ENCODE results near the gene ITPRIPL2. TPM values are rescaled to one million over a fixed set of nuclear protein-coding genes. Genes with fewer than 3 reads are reported as not detected.

ITPRIPL2 gene
- total RNA-seq, 4 donors from 2014 or later: 22.9 to 79.3 (median 48.0) TPM

DNA sequence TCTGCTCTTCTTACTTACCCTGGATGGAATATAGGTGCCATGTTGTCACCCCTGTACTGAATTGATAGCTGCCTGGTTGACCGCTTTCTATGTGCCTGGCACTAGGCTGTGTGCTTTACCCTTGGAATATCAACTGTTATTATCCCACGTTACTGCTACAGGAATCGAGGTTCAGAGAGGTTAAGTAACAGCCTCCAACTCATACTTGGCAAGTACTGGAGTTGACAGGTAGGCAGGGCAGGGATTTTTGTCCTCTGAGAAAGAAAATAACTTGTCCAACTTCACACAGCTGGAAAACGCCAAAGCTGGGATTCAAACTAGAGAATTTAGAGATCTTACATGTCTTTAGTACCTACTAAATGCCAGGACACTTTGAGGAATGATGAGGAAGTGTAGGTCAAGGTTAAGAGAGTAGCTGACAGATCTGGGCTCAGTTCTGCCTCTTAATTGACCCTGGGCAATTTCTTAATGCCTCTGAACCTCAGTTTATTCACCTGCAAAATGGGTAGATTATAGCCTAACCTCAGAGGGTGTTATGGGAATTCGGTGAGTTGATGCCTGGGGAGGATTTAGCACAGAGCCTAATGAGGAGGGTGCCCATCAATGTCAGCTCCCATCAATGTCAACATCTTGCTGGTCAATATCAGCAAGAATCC, 25.8 kb downstream of the ITPRIPL2 start:
- no peaks in the 10 kb centered on the region for H3K9me3 ChIP-seq
- TF ChIP-seq, protein P1, sequence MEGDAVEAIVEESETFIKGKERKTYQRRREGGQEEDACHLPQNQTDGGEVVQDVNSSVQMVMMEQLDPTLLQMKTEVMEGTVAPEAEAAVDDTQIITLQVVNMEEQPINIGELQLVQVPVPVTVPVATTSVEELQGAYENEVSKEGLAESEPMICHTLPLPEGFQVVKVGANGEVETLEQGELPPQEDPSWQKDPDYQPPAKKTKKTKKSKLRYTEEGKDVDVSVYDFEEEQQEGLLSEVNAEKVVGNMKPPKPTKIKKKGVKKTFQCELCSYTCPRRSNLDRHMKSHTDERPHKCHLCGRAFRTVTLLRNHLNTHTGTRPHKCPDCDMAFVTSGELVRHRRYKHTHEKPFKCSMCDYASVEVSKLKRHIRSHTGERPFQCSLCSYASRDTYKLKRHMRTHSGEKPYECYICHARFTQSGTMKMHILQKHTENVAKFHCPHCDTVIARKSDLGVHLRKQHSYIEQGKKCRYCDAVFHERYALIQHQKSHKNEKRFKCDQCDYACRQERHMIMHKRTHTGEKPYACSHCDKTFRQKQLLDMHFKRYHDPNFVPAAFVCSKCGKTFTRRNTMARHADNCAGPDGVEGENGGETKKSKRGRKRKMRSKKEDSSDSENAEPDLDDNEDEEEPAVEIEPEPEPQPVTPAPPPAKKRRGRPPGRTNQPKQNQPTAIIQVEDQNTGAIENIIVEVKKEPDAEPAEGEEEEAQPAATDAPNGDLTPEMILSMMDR (IDR thresholded peaks at IDR 0.05): no peak
- TF ChIP-seq POLR2AphosphoS5 (IDR thresholded peaks at IDR 0.05) (no peak), POLR2A (IDR thresholded peaks at IDR 0.05) (no peak), EP300 (IDR thresholded peaks at IDR 0.05; ENCODE audit: low read depth) (no peak)
- 55 to 82% methylated on average over 2 to 5 of the region's 5 CpGs for WGBS, 2 donors (ENCODE audit: low coverage in 1 of 2)
- H3K4me3 ChIP-seq: no peak overlapping the region
- no peak for DNase-seq
- in situ Hi-C loops (cut with MboI; ENCODE audit: low pct_ligation_motif_present in 1 of 4, low pct_unique_long_range_greater_than_20kb in 1 of 4, low sequenced_read_pairs in 3 of 4) (no loop called here), intact Hi-C loops (cut with DNase I; ENCODE audit: low total_unique reads) (no loop called here)
- H3K27ac ChIP-seq: peak overlapping the region in 3 of 4 donors; percentile 18 to 64 (median 64)
- H3K4me1 ChIP-seq: peaks cover 22 to 48% (median 29%) of the 10 kb centered on the region in 4 donors
- no peaks in the 10 kb centered on the region for H3K36me3 ChIP-seq
- no peaks in the 10 kb centered on the region for H3K27me3 ChIP-seq

DNA sequence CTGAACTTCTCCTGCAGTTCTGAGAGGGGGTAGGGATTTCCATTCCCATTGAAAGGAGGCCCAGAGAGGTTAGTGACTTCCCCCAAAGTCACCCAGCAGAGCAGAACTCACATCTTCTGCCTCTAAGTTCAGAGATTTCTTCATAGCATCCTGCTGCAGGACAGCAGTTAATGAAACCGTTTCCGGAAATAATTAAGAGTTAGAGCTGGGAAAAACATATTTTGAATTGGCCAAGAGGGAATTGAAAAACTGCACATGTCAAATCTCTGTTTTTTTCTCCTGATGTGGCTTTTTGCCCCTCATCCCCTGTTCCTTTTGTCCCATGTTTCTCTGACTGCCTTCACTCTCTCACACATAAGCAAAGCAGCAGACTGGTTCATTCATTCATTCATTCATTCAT, 26.6 kb downstream of the ITPRIPL2 start:
- 58 to 93% methylated on average over 2 of the region's 2 CpGs for WGBS, 2 donors (ENCODE audit: low coverage in 1 of 2)

DNA sequence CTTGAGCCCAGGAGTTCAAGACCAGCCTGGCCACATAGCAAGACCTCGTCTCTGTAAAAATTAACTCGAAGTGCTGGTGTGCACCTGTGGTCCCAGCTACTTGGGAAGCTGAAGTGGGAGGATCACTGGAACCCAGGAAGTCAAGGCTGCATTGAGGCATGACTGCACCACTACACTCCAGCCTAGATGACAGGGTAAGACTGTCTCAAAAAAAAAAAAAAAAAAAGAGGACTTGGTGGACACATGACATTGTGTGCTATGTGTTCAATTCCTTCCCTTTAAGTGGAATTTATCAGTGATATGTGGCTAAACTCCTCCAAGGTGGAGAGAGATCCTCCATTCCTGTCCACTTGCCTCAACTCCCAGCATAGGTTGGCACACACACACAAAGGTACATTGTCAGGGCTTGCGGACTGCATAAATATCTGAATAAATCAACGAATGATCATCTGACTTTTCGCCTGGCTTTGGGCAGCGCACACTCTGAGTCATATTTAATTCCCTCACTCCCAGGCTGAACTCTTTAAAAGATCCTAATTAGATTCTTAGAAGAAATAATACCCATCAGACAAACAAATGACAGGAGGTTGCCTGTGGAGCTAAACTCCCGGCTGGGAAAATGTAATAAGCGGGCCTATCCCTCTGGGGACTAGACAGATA, 29.3 kb downstream of the ITPRIPL2 start:
- intact Hi-C loops (cut with DNase I; ENCODE audit: low total_unique reads): no loop called here
- 86 to 89% methylated on average over 8 of the region's 8 CpGs for WGBS, 2 donors (ENCODE audit: low coverage in 1 of 2)
- DNase-seq: no peak
- no peaks in the 10 kb centered on the region for H3K9me3 ChIP-seq
- H3K27me3 ChIP-seq: no peaks in the 10 kb centered on the region
- no peak overlapping the region for H3K27ac ChIP-seq
- TF ChIP-seq, protein P1 (IDR thresholded peaks at IDR 0.05): no peak
- TF ChIP-seq EP300 (IDR thresholded peaks at IDR 0.05; ENCODE audit: low read depth) (no peak), POLR2A (IDR thresholded peaks at IDR 0.05) (no peak), POLR2AphosphoS5 (IDR thresholded peaks at IDR 0.05) (no peak)
- no peaks in the 10 kb centered on the region for H3K36me3 ChIP-seq
- H3K4me3 ChIP-seq: no peak overlapping the region
- H3K4me1 ChIP-seq: peaks cover 6 to 18% (median 6%) of the 10 kb centered on the region in 4 donors
- in situ Hi-C loops (cut with MboI; ENCODE audit: low pct_ligation_motif_present in 1 of 4, low pct_unique_long_range_greater_than_20kb in 1 of 4, low sequenced_read_pairs in 3 of 4): no loop called here

More for the DNA sequence above, 26.6 kb downstream of the ITPRIPL2 start:
- Histone ChIP-seq H3K4me1 (peaks cover 22 to 44% (median 28%) of the 10 kb centered on the region in 4 donors), H3K9me3 (no peaks in the 10 kb centered on the region), H3K27me3 (no peaks in the 10 kb centered on the region), H3K27ac (no peak overlapping the region), H3K4me3 (no peak overlapping the region), H3K36me3 (no peaks in the 10 kb centered on the region)
- intact Hi-C loops (cut with DNase I; ENCODE audit: low total_unique reads): no loop called here
- TF ChIP-seq, protein P1 (IDR thresholded peaks at IDR 0.05): no peak
- no peak for TF ChIP-seq POLR2AphosphoS5 (IDR thresholded peaks at IDR 0.05)
- no peak for TF ChIP-seq EP300 (IDR thresholded peaks at IDR 0.05; ENCODE audit: low read depth)
- no peak for TF ChIP-seq POLR2A (IDR thresholded peaks at IDR 0.05)
- DNase-seq: no peak
- in situ Hi-C loops (cut with MboI; ENCODE audit: low pct_ligation_motif_present in 1 of 4, low pct_unique_long_range_greater_than_20kb in 1 of 4, low sequenced_read_pairs in 3 of 4): no loop called here

DNA sequence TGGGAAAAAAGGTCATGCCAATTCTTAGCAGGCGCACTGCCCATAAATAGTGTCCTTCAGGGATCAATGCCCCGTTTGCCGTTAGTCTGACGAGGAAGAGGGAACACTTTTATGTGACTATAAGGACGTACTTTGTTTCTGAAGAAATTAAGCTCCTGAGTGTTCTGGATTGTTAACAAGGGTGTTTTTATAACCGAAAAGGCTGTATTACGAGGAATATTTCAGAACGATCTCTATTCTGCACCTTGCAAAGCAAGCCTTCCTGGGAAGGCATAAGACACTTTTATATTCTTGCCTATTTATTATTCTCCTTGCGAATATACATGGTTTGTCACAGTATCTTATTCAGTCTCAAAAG, 29.8 kb downstream of the ITPRIPL2 start:
- 61 to 73% methylated on average over 5 to 9 of the region's 9 CpGs for WGBS, 2 donors (ENCODE audit: low coverage in 1 of 2)
- H3K4me1 ChIP-seq: peaks cover 4 to 14% (median 5%) of the 10 kb centered on the region in 4 donors
- H3K27ac ChIP-seq: no peak overlapping the region
- no peaks in the 10 kb centered on the region for H3K9me3 ChIP-seq
- no peak for DNase-seq
- intact Hi-C loops (cut with DNase I; ENCODE audit: low total_unique reads): no loop called here
- TF ChIP-seq POLR2A (IDR thresholded peaks at IDR 0.05): no peak
- no peak for TF ChIP-seq POLR2AphosphoS5 (IDR thresholded peaks at IDR 0.05)
- no peak for TF ChIP-seq EP300 (IDR thresholded peaks at IDR 0.05; ENCODE audit: low read depth)
- TF ChIP-seq, protein P1 (IDR thresholded peaks at IDR 0.05): no peak
- H3K4me3 ChIP-seq: no peak overlapping the region
- in situ Hi-C loops (cut with MboI; ENCODE audit: low pct_ligation_motif_present in 1 of 4, low pct_unique_long_range_greater_than_20kb in 1 of 4, low sequenced_read_pairs in 3 of 4): no loop called here
- H3K36me3 ChIP-seq: no peaks in the 10 kb centered on the region
- H3K27me3 ChIP-seq: no peaks in the 10 kb centered on the region

Data from transverse colon (tissue), 4 donors.